Neural cell (in vitro differentiated cells): Measurements from ENCODE around the gene EPAS1. TPM values are rescaled to one million over a fixed set of nuclear protein-coding genes. Genes with fewer than 3 reads are reported as not detected.

Experiments
- H2AFZ ChIP-seq: fragments of 200-600, 300-800 bp; sonication (generic), shearing (Covaris generic); 2 replicates; pipeline ENCODE4 v1.6.0; 2014; ENCODE audit warnings: low read depth, mild to moderate bottlenecking, antibody characterized with exemption, low read length, moderate library complexity
- H3F3A ChIP-seq: fragments of 200-600 bp; shearing (Covaris generic); 2 replicates; pipeline ENCODE4 v1.6.1; 2016; ENCODE audit warnings: mild to moderate bottlenecking, moderate library complexity, mixed read lengths, antibody characterized with exemption, low read length; ENCODE audit not compliant: insufficient read depth, poor library complexity, severe bottlenecking
- H3K27ac ChIP-seq: fragments of 200-600, 300-800 bp; sonication (generic), shearing (Covaris generic); 2 replicates; pipeline ENCODE4 v1.5.1; 2014; ENCODE audit warnings: mild to moderate bottlenecking, low read length, moderate library complexity
- H3K27me3 ChIP-seq: fragments of 300-800, 200-600 bp; sonication (generic), shearing (Covaris generic); 2 replicates; pipeline ENCODE4 v1.6.0; 2014; ENCODE audit warnings: mild to moderate bottlenecking, low read depth, low read length, moderate library complexity; ENCODE audit not compliant: insufficient read depth
- H3K36me3 ChIP-seq: fragments of 300-800, 200-600 bp; sonication (generic), shearing (Covaris generic); 2 replicates; pipeline ENCODE4 v1.5.1; 2014; ENCODE audit warnings: mild to moderate bottlenecking, antibody characterized with exemption, low read length, moderate library complexity; ENCODE audit not compliant: insufficient read depth
- H3K4me2 ChIP-seq: fragments of 300-800, 200-600 bp; sonication (generic), shearing (Covaris generic); 2 replicates; pipeline ENCODE4 v1.6.0; 2014; ENCODE audit warnings: mild to moderate bottlenecking, low read length
- H3K4me3 ChIP-seq: fragments of 300-800, 200-600 bp; sonication (generic), shearing (Covaris generic); 2 replicates; pipeline ENCODE4 v1.5.1; 2014; ENCODE audit warnings: mild to moderate bottlenecking, low read length, moderate library complexity
- H3K79me2 ChIP-seq: fragments of 200-600 bp; shearing (Covaris generic); replicated peaks from 2 replicates; pipeline ENCODE4 v1.6.0; 2014; ENCODE audit warnings: mild to moderate bottlenecking, low read length, moderate library complexity; ENCODE audit not compliant: insufficient read depth
- H3K9ac ChIP-seq: fragments of 300-800, 200-600 bp; sonication (generic), shearing (Covaris generic); 2 replicates; pipeline ENCODE4 v1.6.1; 2016; ENCODE audit warnings: mild to moderate bottlenecking, low read length, mixed read lengths
- H3K9me2 ChIP-seq: fragments of 200-600 bp; shearing (Covaris generic); 2 replicates; pipeline ENCODE4 v1.6.1; 2016; ENCODE audit warnings: mild to moderate bottlenecking, low read length, mixed read lengths; ENCODE audit not compliant: insufficient read depth
- H3K9me3 ChIP-seq: fragments of 200-600, 300-800 bp; sonication (generic), shearing (Covaris generic); 2 replicates; pipeline ENCODE4 v1.6.1; 2016; ENCODE audit warnings: mild to moderate bottlenecking, mixed run types, low read length, moderate library complexity, mixed read lengths
- H4K20me1 ChIP-seq: fragments of 200-600 bp; shearing (Covaris generic); 2 replicates; pipeline ENCODE4 v1.6.1; 2016; ENCODE audit warnings: mild to moderate bottlenecking, mixed run types; ENCODE audit not compliant: insufficient read depth
- EP300 ChIP-seq: fragments of 450-650 bp; conservative IDR thresholded peaks from 2 replicates; pipeline ENCODE4 v1.6.1; 2014; ENCODE audit warnings: antibody characterized with exemption, mild to moderate bottlenecking, moderate library complexity; ENCODE audit not compliant: poor library complexity, severe bottlenecking
- EZH2 ChIP-seq: fragments of 200-600, 300-800 bp; shearing (Covaris generic), sonication (generic); IDR thresholded peaks from 2 replicates; pipeline ENCODE4 v1.6.1; 2014; ENCODE audit warnings: antibody characterized with exemption, low read length, borderline replicate concordance, mild to moderate bottlenecking; ENCODE audit not compliant: insufficient read depth, poor library complexity, severe bottlenecking
- MXI1 ChIP-seq: fragments of 450-650 bp; conservative IDR thresholded peaks from 2 replicates; pipeline ENCODE4 v1.6.1; 2014; ENCODE audit warnings: antibody characterized with exemption, mild to moderate bottlenecking; ENCODE audit not compliant: poor library complexity, severe bottlenecking
- POLR2AphosphoS5 ChIP-seq: IDR thresholded peaks from 2 replicates; pipeline ENCODE4 v1.6.1; 2012
- RAD21 ChIP-seq: fragments of 450-650 bp; conservative IDR thresholded peaks from 2 replicates; pipeline ENCODE4 v1.6.1; 2014; ENCODE audit warnings: antibody characterized with exemption, mild to moderate bottlenecking, moderate library complexity
- SMC3 ChIP-seq: fragments of 450-650 bp; conservative IDR thresholded peaks from 2 replicates; pipeline ENCODE4 v1.6.1; 2014; ENCODE audit warnings: antibody characterized with exemption, mild to moderate bottlenecking, moderate library complexity; ENCODE audit not compliant: poor library complexity
- TAF1 ChIP-seq: IDR thresholded peaks from 2 replicates; pipeline ENCODE4 v1.6.1; 2012; ENCODE audit warnings: low read depth
- polyA plus RNA-seq: library from polyadenylated mRNA; depleted of rRNA; stranded (reverse); fragments of >200 nt; gene quantifications from 2 replicates; pipeline ENCODE4 v1.2.3, GENCODE V29; 2014
- TF ChIP-seq, protein P1 (sequence below): fragments of 450-650 bp; IDR thresholded peaks from 2 replicates; pipeline ENCODE4 v1.5.1; 2014; ENCODE audit warnings: antibody characterized with exemption, mild to moderate bottlenecking, moderate library complexity; ENCODE audit not compliant: poor library complexity, severe bottlenecking
- TF ChIP-seq, protein P2 (sequence below): IDR thresholded peaks from 2 replicates; pipeline ENCODE4 v1.6.1; 2012; ENCODE audit warnings: borderline replicate concordance

EPAS1 gene
- polyA plus RNA-seq, 1 donor from 2014 or later: not detected

DNA sequence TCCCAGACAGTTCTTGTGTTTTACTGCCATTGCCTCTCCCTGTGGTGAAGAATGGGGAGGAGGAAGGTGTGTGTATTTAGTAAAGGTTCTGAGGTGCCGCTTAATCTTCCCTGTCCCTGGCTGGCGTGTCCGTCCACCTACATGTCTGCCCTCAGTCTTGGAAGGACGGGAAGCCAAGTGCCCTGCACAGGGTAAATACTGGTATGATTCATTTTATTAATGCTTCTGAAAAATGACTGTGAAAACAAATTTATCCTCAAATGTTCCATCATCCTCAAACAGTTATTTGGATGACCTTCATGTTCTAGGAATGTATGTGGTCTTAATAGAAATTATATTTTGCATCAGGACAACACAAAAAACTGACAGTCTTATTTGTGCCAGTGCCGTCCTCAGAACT, 6.6 kb downstream of the EPAS1 start:
- no peak overlapping the region for H3K9ac ChIP-seq
- no peaks in the 10 kb centered on the region for H3F3A ChIP-seq
- no peaks in the 10 kb centered on the region for H3K9me2 ChIP-seq
- no peaks in the 10 kb centered on the region for H3K9me3 ChIP-seq
- no peak overlapping the region for H3K4me2 ChIP-seq
- H3K36me3 ChIP-seq: no peaks in the 10 kb centered on the region
- no peak overlapping the region for H3K4me3 ChIP-seq
- H2AFZ ChIP-seq: no peak overlapping the region
- H3K27ac ChIP-seq: no peak overlapping the region
- H4K20me1 ChIP-seq: no peaks in the 10 kb centered on the region
- peaks cover 46% of the 10 kb centered on the region for H3K27me3 ChIP-seq
- H3K79me2 ChIP-seq: no peaks in the 10 kb centered on the region
- TF ChIP-seq RAD21: no peak
- no peak for TF ChIP-seq SMC3
- TF ChIP-seq, protein P1, sequence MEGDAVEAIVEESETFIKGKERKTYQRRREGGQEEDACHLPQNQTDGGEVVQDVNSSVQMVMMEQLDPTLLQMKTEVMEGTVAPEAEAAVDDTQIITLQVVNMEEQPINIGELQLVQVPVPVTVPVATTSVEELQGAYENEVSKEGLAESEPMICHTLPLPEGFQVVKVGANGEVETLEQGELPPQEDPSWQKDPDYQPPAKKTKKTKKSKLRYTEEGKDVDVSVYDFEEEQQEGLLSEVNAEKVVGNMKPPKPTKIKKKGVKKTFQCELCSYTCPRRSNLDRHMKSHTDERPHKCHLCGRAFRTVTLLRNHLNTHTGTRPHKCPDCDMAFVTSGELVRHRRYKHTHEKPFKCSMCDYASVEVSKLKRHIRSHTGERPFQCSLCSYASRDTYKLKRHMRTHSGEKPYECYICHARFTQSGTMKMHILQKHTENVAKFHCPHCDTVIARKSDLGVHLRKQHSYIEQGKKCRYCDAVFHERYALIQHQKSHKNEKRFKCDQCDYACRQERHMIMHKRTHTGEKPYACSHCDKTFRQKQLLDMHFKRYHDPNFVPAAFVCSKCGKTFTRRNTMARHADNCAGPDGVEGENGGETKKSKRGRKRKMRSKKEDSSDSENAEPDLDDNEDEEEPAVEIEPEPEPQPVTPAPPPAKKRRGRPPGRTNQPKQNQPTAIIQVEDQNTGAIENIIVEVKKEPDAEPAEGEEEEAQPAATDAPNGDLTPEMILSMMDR: no peak
- no peak for TF ChIP-seq EZH2
- no peak for TF ChIP-seq EP300
- no peak for TF ChIP-seq TAF1
- TF ChIP-seq, protein P2, sequence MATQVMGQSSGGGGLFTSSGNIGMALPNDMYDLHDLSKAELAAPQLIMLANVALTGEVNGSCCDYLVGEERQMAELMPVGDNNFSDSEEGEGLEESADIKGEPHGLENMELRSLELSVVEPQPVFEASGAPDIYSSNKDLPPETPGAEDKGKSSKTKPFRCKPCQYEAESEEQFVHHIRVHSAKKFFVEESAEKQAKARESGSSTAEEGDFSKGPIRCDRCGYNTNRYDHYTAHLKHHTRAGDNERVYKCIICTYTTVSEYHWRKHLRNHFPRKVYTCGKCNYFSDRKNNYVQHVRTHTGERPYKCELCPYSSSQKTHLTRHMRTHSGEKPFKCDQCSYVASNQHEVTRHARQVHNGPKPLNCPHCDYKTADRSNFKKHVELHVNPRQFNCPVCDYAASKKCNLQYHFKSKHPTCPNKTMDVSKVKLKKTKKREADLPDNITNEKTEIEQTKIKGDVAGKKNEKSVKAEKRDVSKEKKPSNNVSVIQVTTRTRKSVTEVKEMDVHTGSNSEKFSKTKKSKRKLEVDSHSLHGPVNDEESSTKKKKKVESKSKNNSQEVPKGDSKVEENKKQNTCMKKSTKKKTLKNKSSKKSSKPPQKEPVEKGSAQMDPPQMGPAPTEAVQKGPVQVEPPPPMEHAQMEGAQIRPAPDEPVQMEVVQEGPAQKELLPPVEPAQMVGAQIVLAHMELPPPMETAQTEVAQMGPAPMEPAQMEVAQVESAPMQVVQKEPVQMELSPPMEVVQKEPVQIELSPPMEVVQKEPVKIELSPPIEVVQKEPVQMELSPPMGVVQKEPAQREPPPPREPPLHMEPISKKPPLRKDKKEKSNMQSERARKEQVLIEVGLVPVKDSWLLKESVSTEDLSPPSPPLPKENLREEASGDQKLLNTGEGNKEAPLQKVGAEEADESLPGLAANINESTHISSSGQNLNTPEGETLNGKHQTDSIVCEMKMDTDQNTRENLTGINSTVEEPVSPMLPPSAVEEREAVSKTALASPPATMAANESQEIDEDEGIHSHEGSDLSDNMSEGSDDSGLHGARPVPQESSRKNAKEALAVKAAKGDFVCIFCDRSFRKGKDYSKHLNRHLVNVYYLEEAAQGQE: no peak
- TF ChIP-seq MXI1: no peak
- no peak for TF ChIP-seq POLR2AphosphoS5

DNA sequence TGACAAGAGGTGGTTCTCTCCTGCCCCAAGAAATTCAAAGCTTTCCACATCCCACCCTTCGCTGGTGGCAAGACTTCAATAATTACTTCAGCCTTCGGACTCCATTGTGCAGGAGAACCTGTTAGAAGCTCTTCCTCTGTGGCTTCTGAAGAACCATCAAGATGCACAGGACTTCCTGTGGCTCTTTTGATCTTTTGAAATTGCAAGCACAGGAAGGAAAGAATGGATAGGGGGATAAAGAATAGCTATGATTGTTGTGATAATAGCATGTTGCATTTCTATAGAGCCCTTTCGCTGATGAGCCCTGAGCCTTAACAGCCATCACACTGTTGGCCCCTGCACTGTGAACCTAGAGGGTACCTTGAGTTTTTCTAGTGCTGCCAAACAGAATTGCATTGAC, 7.4 kb downstream of the EPAS1 start:
- H3K4me2 ChIP-seq: no peak overlapping the region
- no peaks in the 10 kb centered on the region for H4K20me1 ChIP-seq
- H3K79me2 ChIP-seq: no peaks in the 10 kb centered on the region
- H3K4me3 ChIP-seq: no peak overlapping the region
- TF ChIP-seq SMC3 (no peak), POLR2AphosphoS5 (no peak), EP300 (no peak), EZH2 (no peak), RAD21 (no peak), TAF1 (no peak)
- TF ChIP-seq, protein P2: no peak
- TF ChIP-seq, protein P1: no peak
- H3K36me3 ChIP-seq: no peaks in the 10 kb centered on the region
- no peak overlapping the region for H3K27ac ChIP-seq
- no peaks in the 10 kb centered on the region for H3K9me3 ChIP-seq
- H3K9ac ChIP-seq: no peak overlapping the region
- H3K9me2 ChIP-seq: no peaks in the 10 kb centered on the region
- H2AFZ ChIP-seq: no peak overlapping the region
- no peaks in the 10 kb centered on the region for H3F3A ChIP-seq
- peaks cover 38% of the 10 kb centered on the region for H3K27me3 ChIP-seq
